HEK293 (cell line): ENCODE data around the gene RNF126.

Experiments
- CTCF ChIA-PET: fragments of 350-600 bp; formaldehyde crosslinking; extraction: SDS; loops from one replicate; lab custom pipeline; 2021; ENCODE audit warnings: antibody characterized with exemption; lab: Yijun Ruan, JAX
- POLR2A ChIA-PET: fragments of 300-600 bp; formaldehyde crosslinking; extraction: SDS; loops from one replicate; lab custom pipeline; 2020; ENCODE audit warnings: antibody characterized with exemption, inconsistent platforms; lab: Yijun Ruan, JAX
- H3K27ac ChIP-seq: fragments of 200-500 bp; sonication (Bioruptor generic); 2 replicates; pipeline ENCODE4 v1.5.1; 2014; ENCODE audit warnings: low read depth, low read length, control low read depth, inconsistent platforms; ENCODE audit errors: extremely low read depth
- H3K36me3 ChIP-seq, 2 experiments: fragments of 200-500 bp in 1 of 2; sonication (Bioruptor generic) in 1 of 2; 1 replicate in 1 of 2; 2 replicates in 1 of 2; pipeline ENCODE4 v1.5.1; 2014 to 2017; ENCODE audit warnings: inconsistent platforms in 2 of 2, low read length in 2 of 2; ENCODE audit not compliant: control insufficient read depth in 2 of 2, insufficient read depth in 1 of 2
- H3K4me1 ChIP-seq: fragments of 200-500 bp; sonication (Bioruptor generic); 2 replicates; pipeline ENCODE4 v1.5.1; 2014; ENCODE audit warnings: mild to moderate bottlenecking, low read length, inconsistent platforms; ENCODE audit not compliant: control insufficient read depth, insufficient read depth
- H3K4me3 ChIP-seq: 2 replicates; pipeline ENCODE4 v1.5.1; 2011; ENCODE audit warnings: low read depth, mild to moderate bottlenecking, control low read depth, low read length, moderate library complexity
- H3K9me3 ChIP-seq: fragments of 200-500 bp; sonication (Bioruptor generic); 2 replicates; pipeline ENCODE4 v1.5.1; 2014; ENCODE audit warnings: low read depth, low read length, inconsistent platforms; ENCODE audit not compliant: control insufficient read depth, insufficient read depth
- CTCF ChIP-seq: fragments of 450-650 bp; formaldehyde crosslinking; IDR thresholded peaks from 2 replicates; pipeline ENCODE4 v1.5.1; 2016; ENCODE audit warnings: missing biosample characterization, missing genetic modification characterization
- ELK4 ChIP-seq: IDR thresholded peaks from 2 replicates; pipeline ENCODE4 v1.6.1; 2011; ENCODE audit warnings: mild to moderate bottlenecking, low read depth, low read length, borderline replicate concordance
- GLIS1 ChIP-seq: fragments of 450-650 bp; formaldehyde crosslinking; IDR thresholded peaks from 2 replicates; pipeline ENCODE4 v1.5.1; 2016; ENCODE audit warnings: missing biosample characterization, missing genetic modification characterization
- GLIS2 ChIP-seq: fragments of 450-650 bp; formaldehyde crosslinking; IDR thresholded peaks from 2 replicates; pipeline ENCODE4 v1.5.1; 2016; ENCODE audit warnings: missing biosample characterization, missing genetic modification characterization
- KLF1 ChIP-seq: fragments of 450-650 bp; formaldehyde crosslinking; IDR thresholded peaks from 2 replicates; pipeline ENCODE4 v1.5.1; 2016; ENCODE audit warnings: missing biosample characterization, missing genetic modification characterization
- OSR2 ChIP-seq: fragments of 450-650 bp; formaldehyde crosslinking; IDR thresholded peaks from 2 replicates; pipeline ENCODE4 v1.5.1; 2016; ENCODE audit warnings: missing biosample characterization, missing genetic modification characterization
- SP7 ChIP-seq: fragments of 450-650 bp; formaldehyde crosslinking; IDR thresholded peaks from 2 replicates; pipeline ENCODE4 v1.5.1; 2016; ENCODE audit warnings: missing biosample characterization, missing genetic modification characterization
- ZBTB17 ChIP-seq: fragments of 450-650 bp; formaldehyde crosslinking; IDR thresholded peaks from 2 replicates; pipeline ENCODE4 v1.5.1; 2016; ENCODE audit warnings: missing biosample characterization, missing genetic modification characterization
- ZBTB6 ChIP-seq: fragments of 450-650 bp; formaldehyde crosslinking; IDR thresholded peaks from 2 replicates; pipeline ENCODE4 v1.5.1; 2017; ENCODE audit warnings: missing biosample characterization, missing genetic modification characterization
- ZNF426 ChIP-seq: fragments of 450-650 bp; formaldehyde crosslinking; IDR thresholded peaks from 2 replicates; pipeline ENCODE4 v1.5.1; 2017; ENCODE audit warnings: missing biosample characterization, missing genetic modification characterization, mild to moderate bottlenecking, inconsistent platforms, moderate library complexity
- ZNF473 ChIP-seq: fragments of 450-650 bp; formaldehyde crosslinking; IDR thresholded peaks from 2 replicates; pipeline ENCODE4 v1.5.1; 2017; ENCODE audit warnings: missing biosample characterization, missing genetic modification characterization
- ZNF645 ChIP-seq: fragments of 450-650 bp; formaldehyde crosslinking; IDR thresholded peaks from 2 replicates; pipeline ENCODE4; 2016; ENCODE audit warnings: missing biosample characterization, missing genetic modification characterization
- TF ChIP-seq, protein P1 (sequence below): fragments of 450-650 bp; formaldehyde crosslinking; IDR thresholded peaks from 2 replicates; pipeline ENCODE4 v1.5.1; 2016; ENCODE audit warnings: missing biosample characterization, missing genetic modification characterization
- TF ChIP-seq, protein P2 (sequence below): fragments of 450-650 bp; formaldehyde crosslinking; IDR thresholded peaks from 2 replicates; pipeline ENCODE4 v1.5.1; 2016; ENCODE audit warnings: missing biosample characterization, missing genetic modification characterization

The RNF126 gene

DNA sequence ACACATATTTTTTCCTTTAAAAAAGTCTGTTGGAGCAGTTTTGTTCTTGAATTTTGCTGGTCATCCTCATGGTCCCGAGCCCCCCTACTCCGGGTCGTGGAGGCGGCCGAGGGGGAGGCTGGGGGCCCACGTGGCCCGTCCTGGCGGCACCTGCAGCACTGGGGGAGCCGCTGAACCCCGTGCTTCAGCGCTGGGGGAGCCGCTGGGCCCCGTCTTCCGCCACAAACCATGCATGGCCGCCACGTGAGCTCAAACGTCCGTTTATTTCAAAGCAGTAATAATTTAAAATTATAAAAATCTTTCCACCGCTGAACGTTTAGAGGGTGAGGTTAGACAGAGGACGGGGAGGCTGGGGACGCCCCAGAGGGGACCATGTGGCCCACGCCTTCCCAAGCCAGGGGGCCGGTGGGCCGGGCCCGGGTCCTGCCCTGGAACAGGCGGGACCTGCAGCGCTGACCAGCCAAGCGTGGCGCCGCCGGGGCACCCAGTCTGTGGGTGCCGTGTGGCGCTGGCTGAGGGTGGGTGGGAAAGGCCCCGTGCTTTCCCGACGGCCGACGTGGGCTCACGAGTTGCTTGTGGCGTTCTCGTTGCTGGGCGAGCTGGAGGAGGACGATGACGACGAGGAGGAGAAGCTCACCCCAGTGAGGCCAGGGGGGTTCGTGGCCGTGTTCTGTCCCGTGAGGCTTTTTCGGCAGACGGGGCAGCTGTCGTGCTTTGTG is 15.3 kb downstream of the RNF126 start (continued):
- TF ChIP-seq ELK4 (no peak), ZNF426 (tag by site-specific recombination) (no peak), SP7 (tag by site-specific recombination) (no peak), KLF1 (tag by site-specific recombination) (no peak), GLIS2 (tag by site-specific recombination) (no peak), ZNF645 (tag by site-specific recombination) (no peak), ZBTB6 (no peak), CTCF (tag by site-specific recombination) (no peak), ZBTB17 (no peak), OSR2 (no peak)
- TF ChIP-seq, protein P1, sequence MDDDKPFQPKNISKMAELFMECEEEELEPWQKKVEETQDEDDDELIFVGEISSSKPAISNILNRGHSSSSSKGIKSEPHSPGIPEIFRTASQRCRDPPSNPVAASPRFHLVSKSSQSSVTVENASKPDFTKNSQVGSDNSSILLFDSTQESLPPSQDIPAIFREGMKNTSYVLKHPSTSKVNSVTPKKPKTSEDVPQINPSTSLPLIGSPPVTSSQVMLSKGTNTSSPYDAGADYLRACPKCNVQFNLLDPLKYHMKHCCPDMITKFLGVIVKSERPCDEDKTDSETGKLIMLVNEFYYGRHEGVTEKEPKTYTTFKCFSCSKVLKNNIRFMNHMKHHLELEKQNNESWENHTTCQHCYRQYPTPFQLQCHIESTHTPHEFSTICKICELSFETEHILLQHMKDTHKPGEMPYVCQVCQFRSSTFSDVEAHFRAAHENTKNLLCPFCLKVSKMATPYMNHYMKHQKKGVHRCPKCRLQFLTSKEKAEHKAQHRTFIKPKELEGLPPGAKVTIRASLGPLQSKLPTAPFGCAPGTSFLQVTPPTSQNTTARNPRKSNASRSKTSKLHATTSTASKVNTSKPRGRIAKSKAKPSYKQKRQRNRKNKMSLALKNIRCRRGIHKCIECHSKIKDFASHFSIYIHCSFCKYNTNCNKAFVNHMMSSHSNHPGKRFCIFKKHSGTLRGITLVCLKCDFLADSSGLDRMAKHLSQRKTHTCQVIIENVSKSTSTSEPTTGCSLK (tag by site-specific recombination) = no peak
- TF ChIP-seq, protein P2, sequence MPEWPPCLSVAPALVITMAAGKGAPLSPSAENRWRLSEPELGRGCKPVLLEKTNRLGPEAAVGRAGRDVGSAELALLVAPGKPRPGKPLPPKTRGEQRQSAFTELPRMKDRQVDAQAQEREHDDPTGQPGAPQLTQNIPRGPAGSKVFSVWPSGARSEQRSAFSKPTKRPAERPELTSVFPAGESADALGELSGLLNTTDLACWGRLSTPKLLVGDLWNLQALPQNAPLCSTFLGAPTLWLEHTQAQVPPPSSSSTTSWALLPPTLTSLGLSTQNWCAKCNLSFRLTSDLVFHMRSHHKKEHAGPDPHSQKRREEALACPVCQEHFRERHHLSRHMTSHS = no peak

GRCh38 chr19:646779-647565 is 16.0 kb downstream of the RNF126 start:
- H3K9me3 ChIP-seq = no peaks in the 10 kb centered on the region
- TF ChIP-seq ZNF473 (tag by site-specific recombination) = no peak
- TF ChIP-seq GLIS1 (tag by site-specific recombination) = peak; percentile 29; the same call in 1 of the 2 replicates
- TF ChIP-seq, all 188 proteins: peak for 1
- no peak overlapping the region for H3K4me3 ChIP-seq
- peaks cover 5 to 60% of the 10 kb centered on the region in 2 experiments; a peak in 2 of 3 replicates for H3K36me3 ChIP-seq
- ChIA-PET CTCF (no interaction called here), POLR2A (no interaction called here)
- no peaks in the 10 kb centered on the region for H3K4me1 ChIP-seq
- H3K27ac ChIP-seq = no peak overlapping the region
